Measurements from ENCODE around the gene CAMTA1.

The CAMTA1 gene

DNA sequence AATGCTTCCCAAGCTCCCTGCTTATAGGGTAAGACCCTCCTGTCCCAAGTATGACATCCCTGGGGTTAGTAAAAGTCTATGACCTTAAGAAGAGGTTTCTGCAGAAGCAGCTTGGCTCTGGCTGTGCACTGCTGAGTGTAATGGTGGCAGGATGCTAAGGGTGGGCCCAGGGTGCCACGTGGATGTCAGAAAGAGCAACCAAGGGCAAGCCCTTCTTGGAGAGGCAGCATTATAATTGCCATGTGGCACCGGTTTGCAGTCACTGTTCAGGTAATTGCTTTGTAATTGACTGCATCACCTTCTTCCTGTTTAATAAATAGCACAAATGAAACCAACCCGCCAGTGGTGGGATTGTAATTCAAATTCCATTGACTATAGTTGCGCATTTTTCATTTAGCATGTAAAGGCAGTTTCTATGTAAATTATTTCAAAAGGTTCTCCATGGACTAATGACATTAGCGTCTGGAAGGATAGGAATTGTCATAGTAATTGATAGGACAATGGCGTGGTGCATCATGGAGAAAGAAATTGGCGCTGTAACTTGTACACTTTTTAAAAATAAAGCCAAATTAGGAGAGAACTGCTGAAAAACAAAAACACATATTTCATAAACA is 495.2 kb downstream of the CAMTA1 start:
- no peak for DNase-seq (ENCODE audit: low read depth in 2 of 2)

DNA sequence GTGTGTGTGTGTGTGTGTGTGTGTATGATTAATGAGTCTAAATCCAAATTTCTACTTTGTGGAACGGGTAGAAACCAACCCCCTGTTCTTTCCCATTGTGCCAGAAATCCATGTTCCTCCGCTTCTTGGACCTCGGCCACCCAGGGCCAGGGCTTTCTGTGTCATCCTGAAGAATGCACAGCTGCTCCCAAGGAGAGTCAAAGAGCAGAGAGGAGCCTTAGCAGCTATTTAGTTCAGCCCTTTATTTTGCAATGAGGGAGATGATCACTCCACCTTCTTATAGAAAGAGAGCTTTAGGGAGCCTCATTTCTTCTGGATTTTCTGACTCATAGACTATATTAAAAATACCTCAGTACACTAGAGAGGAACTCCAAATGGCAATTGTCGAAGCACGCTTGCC is 496.6 kb downstream of the CAMTA1 start:
- no peak for DNase-seq (ENCODE audit: low read depth in 2 of 2)

DNA sequence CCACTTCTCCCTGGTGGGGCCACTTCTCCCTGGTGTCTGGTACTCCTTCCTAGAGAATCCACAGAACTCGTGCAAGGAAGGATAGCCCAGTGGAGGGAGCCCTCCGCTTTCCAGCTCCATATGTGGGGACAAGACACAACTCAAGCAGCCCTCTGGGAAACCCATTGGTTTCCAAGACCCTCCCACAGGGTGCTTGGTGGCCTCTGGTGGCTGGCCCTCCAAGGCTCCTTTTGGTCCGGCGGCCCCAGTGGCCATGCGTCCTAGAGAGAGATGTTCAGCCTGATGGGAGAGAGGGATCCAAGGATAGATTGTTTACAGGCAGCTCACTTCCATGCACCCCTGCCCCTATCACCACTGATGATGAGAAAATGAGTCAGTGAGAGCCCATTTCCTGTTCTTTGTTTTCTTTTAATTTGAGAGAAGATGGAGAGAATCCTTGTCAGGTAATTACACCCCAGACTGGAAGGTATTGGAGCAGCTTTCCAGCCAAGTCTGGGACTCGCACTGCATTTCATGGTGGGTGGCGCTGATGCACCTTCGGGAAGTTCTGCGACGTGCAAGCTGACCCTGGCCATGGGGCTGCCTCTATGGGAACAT is 499.7 kb downstream of the CAMTA1 start:
- no peak for DNase-seq (ENCODE audit: low read depth in 2 of 2)

DNA sequence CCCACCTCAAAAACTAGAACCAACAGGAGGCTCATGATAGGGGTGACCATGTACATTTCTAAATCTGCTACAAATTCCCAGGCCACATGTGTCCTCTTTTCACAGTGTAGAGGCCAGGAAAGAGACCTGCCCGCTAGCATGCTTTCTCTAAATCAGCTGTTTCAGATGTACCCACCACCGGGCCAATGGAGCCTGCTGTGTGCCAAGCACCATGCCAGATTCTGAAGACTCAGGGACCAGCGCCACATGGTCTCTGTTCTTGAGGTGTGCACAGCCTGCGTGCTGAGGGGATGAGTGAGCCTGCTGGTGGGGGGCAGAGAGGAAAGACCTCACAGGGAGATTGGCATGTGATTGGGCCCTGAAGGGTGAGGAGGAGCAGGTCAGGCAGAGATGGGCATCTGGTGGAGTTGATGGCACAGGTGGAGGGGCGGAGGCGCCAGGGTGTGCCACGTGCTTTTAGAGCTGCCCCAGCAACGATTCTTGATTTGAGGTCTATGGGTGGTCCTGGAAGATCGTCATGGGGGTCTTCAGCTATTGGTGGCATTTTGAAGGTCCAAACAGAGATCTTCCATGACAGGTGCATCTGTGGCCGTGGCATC is 500.7 kb downstream of the CAMTA1 start:
- no peak for DNase-seq (ENCODE audit: low read depth in 2 of 2)

DNA sequence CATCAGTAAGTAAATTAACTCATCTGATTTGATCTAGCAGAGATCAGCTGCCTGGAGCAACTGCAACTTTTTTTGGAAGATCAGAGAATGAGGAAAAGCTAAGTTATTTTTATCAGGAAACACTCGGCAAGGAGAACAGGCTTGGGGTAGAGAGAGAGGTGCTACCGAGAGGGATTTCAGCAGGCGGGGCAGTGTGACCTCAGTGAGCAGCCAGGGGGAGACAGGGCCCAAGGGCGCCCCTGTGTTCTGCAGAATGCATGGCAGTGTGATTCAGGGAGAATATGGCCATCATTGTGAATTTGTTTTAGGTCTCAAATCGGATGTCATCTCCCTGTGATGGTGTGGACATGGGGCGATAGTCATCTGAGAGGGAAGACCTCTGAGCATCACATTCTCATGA is 501.8 kb downstream of the CAMTA1 start:
- no peak for DNase-seq (ENCODE audit: low read depth in 2 of 2)

DNA sequence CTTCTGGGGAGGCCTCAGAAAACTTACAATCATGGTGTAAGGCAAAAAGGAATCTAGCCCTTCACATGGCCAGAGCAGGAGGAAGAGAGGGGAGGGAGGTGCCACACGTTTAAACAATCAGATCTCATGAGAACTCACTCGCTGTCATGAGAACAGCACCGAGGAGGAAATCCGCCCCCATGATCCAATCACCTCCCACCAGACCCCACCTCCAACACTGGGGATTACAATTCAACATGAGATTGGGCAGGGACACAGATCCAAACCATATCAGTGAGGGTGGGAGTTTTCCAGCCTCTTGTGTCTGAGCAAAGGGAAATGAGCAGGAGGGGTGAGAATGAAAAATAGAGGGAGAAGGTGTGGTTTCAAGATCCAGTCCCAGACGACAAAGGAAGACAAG is 503.7 kb downstream of the CAMTA1 start:
- DNase-seq (ENCODE audit: low read depth in 2 of 2), result no peak

DNA sequence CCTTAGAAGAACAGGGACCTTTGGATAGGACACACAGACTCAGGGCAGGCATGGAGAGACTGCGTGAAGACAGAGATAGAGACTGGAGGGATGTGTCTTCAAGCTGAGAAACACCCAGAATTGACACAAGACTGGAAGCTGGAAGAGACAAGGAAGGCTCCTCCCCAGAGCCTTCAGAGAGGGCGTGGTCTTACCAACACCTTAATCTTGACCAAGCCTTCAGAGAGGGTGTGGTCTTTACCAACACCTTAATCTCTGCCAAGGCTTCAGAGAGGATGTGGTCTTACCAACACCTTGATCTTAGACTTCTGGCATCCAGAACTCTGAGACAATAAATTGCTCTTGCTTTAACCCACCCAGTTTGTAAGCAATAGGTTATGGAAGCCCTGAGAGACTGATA is 504.4 kb downstream of the CAMTA1 start:
- no peak for DNase-seq (ENCODE audit: low read depth in 2 of 2)

DNA sequence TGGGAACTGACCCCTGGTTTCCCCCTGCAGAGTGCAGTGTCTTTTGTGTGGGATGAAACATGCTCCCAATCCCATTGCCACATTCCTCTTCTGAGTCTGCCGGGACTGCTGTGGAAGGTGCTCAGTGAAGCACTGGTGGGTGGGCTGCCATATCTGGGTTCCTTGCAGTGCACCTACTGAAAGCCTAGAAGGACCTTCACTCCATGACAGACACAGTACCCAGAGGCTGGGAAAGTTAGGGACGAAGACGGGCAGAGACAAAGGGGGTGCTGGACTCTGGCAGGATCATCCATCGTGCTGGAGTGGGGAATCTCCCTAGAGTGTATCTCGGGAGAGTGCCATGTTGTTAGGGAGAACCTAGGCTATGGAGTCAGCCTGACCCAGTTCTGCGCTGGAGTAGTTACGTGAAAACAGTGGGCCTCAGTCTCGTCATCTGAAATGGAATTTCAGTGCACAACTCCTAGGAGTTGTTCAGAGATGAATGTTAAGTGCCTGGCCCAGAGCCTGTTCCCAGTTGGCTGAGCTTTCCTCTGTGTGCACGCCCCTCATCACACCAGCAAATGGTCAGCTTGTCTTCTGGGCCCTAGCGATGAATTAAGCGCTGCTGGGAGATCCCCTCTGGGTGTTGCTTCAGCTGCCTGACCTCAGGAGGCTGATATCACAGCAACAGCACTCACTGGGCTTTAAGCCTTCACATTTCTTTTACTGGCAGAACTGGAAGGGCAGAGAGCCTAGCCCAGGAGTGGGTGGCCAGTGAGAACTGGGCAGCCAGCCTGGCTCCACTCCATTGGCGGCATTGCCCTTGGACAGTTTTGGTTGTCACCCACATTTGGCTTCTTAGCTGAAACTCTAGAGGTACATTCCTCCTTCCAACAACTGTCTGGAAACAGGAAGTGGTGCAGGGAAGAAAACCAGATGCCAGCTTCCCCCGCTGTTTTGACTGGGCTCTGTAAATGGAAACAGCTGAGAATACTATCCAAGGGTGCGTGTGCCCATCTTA is 506.0 kb downstream of the CAMTA1 start:
- DNase-seq (ENCODE audit: low read depth in 2 of 2), result no peak

DNA sequence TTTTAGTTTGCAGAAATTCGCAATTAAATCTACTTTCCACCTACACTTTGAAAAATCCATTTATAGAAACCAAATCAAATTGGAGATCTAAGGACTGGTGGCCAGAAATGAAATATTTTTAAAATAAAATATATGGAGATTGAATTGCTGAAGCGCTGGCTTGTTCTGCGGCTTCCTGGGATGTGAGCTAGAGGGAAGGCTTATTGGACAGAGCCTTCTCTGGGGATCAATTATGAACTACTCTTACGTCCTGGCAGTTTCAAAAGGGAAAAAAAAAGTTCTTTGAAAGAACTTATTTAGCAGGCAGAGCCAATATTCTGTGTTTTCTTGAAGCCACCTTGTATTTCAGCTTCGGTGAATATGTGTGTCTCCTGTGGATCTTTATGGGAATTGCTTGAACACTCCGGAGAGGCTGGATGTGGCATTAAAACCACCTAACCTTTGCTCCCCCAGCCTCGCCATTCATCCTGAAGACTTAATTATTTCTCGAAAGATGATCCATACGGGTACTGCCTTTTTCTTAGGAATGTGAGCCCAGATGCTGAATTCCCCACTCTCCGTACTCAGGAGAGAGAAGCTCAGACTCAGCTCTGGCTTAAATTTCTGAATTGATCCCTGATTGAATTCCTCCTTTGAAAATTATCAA is 506.9 kb downstream of the CAMTA1 start:
- no peak for DNase-seq (ENCODE audit: low read depth in 2 of 2)

DNA sequence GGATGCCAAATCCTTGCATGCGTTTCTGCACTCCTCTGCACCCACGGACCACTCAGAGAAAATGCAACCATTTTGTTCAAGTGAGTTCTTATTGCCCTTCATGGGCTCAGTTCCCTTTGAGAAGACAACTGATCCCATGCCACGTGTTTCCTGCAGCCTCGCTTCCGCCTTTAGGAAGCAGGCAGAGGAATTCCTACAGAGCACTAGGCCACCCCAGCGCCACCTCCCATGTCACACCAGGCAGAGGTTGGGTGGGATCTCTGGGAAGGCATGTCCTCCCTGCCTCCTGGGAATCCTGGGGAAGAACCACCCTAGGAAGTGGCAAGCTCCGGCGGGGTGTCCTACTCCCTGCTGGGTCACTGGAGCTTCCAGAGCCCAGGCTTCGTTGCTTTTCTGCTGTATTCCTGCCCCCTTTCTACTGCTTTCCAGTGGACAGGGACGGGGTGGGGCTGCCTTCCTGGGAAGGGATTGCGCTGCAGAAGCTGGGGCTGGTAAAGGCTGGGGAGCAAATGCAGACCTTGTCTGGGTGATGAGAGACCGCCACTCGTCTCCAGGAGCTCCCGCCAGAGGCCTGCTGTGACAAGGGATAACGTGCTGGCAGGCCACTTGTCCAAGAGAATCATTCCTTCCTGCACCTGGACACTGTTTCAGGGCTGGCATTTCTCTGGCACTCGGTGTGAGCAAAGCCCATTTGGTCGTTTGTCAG is 507.6 kb downstream of the CAMTA1 start:
- DNase-seq (ENCODE audit: low read depth in 2 of 2), result no peak

DNA sequence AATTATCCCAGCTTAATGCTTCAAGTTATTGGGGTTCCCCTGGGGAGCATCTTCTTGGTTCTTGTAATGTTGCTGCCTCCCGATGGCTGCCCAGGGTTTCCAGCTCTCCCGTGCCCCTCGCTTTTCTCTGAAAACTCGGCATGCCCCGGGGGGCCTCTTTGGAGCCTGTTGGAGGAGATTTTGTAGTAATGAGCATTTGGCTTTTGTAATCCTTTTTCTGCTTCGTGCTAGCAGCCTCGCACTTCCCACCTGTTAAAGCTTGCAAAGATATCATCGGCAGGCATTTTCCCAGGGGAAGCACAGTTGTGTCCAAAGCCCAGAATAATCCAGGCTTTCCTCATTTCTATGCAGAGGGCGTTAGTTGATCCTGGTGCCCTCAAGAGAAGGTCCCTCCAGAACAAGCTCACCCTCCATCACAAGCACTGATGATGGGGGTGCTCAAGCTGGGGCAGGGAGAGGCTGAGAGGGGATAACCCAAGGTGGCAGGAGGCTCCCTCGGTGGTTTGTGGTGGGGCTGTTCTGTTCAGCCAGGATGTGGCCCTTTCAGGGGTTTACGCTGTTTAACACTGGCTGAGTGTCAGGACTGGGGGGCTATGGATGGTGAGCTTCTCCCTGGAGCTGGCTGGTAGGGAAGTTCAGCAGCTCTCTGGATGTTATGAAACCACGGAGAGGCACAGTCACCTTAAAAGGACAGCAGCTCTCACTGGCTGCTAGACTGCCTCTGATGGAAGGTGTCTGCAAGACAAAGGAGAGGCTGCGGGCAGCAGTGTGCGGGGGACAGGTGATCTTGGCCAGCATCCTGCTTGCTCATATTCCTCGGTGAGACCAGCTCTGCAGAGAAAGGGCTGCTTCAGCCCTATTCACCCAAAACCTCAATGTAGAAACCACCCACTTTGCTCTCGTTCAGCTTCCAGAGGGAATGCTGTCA is 508.7 kb downstream of the CAMTA1 start:
- DNase-seq (ENCODE audit: low read depth in 2 of 2), result no peak

DNA sequence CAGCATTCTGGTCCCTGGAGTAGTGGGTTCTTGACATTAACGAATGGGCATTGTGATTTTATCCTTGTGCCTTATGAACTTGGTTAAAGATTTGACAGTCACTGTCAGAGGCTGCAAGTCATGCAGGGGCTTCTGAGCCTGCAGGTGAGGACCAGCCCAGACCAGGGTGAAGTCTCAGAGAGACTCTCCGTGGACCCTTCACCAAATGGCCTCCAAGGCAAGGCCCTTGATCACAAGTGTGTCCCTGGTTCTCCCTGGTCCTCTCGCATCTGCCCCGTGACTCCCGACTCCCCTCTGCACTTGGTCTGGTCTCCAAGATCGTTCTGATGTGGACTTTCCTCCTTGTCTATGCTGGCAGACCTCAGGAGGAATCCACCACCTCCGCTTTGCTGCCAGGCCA is 509.4 kb downstream of the CAMTA1 start:
- DNase-seq (ENCODE audit: low read depth in 2 of 2), result no peak

DNA sequence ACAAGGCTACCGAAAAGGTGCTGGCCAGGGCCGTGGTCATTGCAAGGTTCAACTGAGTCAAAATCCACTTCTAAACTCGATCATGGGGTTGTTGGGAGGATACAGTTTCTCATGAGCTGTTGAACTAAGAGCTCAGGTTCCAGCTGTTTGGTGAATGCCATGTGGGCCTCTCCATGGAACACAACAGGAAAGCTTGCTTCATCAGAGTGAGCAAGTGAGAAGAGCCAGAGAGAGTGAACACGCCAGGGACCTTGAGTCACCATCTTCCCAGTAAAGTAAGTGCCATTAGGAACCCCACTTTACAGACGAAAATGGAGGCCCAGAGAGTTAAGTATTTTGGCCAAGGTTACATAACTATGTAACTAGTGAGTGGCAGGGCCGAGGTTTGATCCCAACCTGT is 510.7 kb downstream of the CAMTA1 start:
- no peak for DNase-seq (ENCODE audit: low read depth in 2 of 2)

DNA sequence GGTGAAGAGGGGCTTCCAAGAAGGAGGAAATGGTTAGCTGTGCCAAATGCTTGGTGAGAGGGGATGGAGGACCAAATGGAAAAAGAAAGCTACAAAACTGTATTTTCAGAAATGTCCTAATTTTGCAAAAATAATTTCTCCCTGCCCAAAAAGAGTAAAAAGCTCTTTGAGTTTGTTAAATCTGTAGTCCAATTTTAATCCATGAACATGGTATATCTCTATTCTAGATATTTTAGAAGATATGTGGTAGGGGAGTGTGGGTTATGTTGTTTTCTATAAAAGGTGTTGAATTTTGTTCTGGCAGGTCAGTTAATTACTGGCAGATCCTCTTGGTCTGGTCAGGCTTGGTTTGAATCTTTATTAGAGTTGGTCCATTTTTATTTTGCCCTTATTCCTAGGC is 511.7 kb downstream of the CAMTA1 start:
- no peak for DNase-seq (ENCODE audit: low read depth in 2 of 2)

DNA sequence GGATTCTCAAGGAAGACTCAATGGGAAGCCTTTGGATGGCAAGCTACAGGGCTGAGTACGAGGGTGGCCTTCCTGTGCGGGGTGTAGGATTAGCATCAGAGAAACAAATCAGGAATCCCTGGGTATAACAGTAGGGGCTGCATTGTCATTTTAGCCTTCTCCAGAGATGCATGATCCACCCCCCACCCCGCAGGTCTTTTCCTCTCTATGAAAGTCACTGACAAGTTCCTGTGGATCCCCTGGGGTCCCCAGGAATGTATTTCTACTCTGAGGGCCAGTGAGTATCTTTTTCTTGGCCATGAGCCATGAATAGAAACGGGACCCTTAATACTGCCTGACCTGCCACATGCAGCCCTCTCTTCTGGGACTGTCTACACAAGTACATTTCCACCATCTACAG is 512.9 kb downstream of the CAMTA1 start:
- DNase-seq (ENCODE audit: low read depth in 2 of 2), result no peak

DNA sequence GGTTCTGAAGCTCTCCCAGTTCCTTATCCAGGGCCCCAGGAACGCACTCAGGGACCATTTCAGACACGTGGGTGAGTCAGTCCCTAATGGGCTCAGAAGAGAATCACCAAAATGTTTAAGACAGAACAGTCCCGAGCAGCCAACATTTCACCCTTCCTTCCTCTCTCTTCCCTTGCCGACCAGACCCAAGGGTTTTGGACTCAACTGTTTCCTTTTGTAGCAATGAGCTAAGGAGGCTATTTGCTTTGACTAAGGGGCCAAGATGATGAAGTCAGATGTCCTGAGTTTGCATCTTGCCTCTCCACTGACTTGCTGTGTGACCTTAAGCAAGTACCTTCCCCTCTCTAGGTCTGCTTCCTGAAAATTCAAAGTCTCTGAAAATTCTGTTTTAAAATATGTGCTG is 513.5 kb downstream of the CAMTA1 start:
- DNase-seq (ENCODE audit: low read depth in 2 of 2), result no peak

DNA sequence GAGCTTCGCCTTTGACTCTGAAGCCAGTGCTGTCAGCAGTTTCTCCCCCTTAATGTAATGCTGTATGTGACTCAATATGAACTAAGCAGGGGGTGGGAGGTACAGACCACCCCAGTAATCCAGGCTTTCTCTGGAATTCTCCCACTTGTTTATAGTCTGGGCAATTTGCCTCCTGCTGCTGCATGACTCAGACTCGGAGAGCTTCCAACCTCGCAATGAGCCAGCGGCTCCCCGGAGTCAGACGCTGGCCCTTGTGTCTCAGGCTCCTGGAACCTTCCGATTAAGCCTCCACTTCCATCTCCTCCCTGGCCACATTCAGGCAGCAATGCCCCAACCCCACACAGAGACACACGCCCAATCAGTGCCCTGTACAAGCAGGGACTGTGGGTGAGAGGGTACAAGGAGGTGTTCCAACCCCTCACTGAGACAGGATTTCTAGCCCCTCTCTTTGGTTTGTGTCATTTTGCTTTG is 514.1 kb downstream of the CAMTA1 start:
- DNase-seq (ENCODE audit: low read depth in 2 of 2), result no peak

DNA sequence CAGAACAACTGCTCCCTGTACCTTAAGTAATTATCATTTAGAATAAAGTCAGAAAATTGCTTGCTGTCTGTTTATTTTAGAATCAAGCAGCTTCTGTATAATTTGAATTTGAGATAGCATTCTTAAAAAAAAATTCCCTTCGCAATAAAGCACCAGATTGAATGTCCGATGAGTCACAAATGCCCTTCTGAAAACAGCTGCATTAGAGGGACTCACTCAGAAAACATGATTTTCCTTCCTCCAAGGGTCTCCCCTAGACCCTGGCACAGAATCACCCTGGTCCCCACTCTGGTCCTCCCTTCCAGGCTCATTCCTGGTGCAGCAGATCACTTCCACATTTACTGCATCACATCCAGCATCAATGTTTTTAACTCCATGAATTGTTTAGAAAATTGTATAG is 514.7 kb downstream of the CAMTA1 start:
- DNase-seq (ENCODE audit: low read depth in 2 of 2), result no peak

DNA sequence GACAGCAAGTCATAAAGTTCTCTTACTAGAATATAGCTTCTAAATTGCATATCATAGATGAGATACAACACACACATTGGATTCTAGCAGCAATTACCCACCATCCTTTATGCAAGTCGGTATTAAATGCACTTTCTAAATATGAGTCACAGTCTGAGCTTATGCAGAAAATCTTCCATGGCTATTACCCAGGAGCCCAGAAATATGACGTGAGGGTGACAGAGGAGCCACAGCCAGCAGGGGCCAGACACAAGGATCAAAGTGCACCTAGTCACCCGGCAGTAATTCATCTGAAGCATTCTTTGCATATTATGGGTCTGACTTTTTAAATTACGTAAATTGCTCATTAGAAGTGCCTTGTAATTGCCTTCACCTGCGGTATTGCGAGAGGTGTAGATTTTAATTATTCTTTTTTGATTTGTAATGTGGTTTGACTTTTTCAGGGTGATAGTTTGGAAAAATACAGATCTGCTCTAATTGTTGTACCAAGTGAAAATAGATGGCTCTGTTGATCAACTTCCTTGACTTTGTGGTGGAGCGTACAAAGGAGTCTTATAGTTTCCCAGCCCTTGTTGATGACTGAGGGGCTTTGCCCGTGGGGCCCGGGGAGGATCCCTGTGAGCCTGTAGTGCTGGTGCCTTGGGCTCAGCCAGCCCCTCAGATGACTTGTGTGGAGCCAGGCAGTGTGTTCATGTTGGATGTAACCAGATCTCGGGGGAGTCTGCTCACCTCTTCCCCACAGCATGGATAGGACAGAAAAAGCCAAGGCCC is 515.8 kb downstream of the CAMTA1 start:
- DNase-seq (ENCODE audit: low read depth in 2 of 2), result no peak

DNA sequence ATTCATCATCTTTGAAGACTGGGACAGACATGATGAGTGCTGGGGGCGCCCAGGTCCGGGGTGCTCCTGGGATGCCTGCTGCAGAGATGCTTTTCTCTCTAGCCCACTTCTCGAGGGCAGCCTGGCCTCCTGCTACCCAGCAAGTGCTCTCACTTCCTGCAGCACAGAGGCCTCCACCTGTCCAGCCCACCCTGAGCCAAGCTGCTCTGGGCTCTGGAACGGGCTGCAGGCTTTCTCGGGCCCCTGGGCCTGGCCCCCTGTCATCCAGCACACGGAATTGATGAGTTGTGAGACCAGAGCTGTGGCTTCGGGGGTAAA is 516.4 kb downstream of the CAMTA1 start:
- DNase-seq (ENCODE audit: low read depth in 2 of 2), result no peak
